ENCODE results near the gene ZDHHC15.
"Not testable (repeated sequence)": the region's sequence is repeated elsewhere in the genome, so short reads cannot be mapped to it uniquely, and the experiment has no call there.

ZDHHC15 gene

GRCh38 chrX:75522565-75523431, at the start of gene ZDHHC15:
ZDHHC15 (minus strand) TSS chrX:75523037; CDS start chrX:75523024, 13 bp downstream.
- DNase-seq, result peak; percentile 86

GRCh38 chrX:75560544-75560943, 37.7 kb upstream of the ZDHHC15 start:
- DNase-seq, result not testable (repeated sequence)

- no peak for DNase-seq
Observed at GRCh38 chrX:75547783-75548182, 24.9 kb upstream of the ZDHHC15 start.

DNA sequence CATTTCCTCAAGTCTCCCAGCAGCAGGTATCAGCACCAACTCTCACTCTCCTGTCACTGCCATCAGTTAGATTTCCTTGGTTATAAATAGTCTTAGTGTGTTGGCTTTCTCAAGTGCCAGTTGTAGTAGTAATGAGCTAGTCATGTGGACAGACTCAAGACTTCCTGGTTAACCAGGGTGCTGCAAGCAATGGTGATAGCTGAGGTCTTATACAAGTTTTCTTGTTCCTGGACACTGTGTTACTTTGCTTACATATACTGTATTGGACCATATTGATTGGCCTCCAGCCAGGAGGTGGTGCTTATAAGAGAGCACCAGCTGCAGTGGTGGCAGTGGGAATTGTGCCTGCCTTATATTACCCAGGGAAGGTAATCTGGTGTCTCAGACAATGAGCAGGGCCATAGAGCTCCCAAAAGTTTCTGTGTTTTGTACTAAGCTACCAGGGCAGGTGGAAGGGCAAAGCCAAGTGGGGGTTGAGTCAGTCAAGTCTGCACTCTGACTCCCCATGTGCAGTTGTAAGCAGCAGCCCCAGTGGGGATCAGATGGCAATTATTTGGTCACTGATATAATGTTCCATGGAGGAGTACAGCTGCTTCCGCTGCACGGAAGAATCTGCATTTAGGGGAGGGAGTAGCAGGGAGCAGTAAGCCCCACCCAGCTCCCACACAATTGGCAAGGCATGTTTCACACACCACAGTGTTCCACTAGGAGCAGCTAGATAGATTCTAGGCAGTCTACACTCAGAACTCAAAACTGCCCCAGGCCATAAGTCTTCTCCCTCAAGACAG, 24.1 kb upstream of the ZDHHC15 start:
- DNase-seq, result no peak

GRCh38 chrX:75544786-75545185, 21.9 kb upstream of the ZDHHC15 start:
- DNase-seq, result no peak

DNA sequence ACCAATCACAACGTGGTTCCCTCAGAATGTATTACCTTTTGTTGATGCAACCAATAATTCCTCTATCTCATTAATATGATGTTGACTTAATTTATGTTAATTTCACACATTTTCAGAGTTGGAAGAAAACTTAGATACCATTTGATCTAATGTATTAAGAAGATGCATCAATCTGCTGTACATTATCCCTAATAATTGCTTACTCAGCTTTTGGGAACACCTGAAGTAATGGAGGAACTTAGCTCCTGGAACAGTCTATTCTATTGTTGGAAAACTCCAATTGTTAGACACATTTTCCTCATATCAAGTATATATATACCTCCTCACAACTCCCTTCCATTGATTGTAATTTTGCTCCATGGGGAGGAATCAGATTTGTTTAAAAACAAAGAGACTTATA, 38.9 kb downstream of the ZDHHC15 start:
- DNase-seq, result no peak

- DNase-seq, result not testable (repeated sequence)
Observed at GRCh38 chrX:75461780-75462179, 61.1 kb downstream of the ZDHHC15 start.

DNA sequence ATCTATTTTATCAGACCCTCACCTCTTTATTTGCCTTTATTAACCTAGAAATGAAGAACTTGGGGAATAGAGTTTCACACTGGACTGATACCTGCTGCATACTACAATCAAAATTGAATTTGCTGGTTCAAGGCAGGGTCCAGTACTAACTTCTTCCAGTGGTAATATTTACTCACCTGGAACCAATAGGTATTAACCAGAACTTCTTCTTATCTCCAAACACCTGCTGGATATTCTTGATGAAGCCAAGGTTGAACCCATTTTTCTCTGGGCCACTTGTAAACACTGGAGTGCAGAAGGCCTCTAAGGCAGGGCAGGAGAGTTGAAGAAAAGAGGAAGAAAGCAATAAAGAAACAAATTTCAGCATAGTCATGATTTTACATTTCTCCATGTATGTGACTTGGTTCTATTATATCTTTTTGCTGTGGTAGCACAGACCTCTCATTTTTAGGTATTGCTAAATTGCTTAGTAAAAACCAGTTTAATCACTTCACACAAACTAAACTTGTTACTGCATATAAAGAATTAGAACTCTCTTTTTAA, 101.1 kb downstream of the ZDHHC15 start:
- no peak for DNase-seq

DNA sequence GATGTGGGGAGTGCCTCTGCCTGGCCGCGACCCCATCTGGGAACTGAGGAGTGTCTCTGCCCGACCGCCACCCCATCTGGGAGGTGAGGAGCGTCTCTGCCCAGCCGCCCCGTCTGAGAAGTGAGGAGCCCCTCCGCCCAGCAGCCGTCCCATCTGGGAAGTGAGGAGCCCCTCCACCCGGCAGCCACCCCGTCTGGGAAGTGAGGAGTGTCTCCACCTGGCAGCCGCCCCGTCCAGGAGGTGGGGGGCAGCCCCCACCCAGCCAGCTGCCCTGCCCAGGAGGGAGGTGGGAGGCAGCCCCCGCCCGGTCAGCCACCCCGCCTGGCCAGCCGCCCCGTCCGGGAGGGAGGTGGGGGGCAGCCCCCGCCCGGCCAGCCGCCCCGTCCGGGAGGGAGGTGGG, 115.7 kb downstream of the ZDHHC15 start:
- DNase-seq, result not testable (repeated sequence)

DNA sequence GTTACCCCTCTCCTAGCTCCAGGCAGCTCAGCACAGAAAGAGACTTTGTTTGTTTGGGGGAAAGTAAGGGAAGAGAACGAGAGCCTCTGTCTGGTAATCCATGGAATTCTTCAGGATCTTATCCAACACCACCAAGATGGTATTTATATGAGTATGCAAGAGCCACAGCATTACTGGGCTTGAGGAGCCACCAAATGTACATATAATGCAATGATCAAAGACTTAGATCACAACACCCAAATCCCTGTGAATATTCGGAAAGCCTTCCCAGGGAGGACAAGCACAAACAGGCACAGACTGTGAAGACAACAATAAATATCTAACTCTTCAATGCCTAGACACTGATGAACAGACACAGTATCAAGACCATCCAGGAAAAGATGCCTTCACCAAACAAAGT, 132.4 kb downstream of the ZDHHC15 start:
- no peak for DNase-seq

DNA sequence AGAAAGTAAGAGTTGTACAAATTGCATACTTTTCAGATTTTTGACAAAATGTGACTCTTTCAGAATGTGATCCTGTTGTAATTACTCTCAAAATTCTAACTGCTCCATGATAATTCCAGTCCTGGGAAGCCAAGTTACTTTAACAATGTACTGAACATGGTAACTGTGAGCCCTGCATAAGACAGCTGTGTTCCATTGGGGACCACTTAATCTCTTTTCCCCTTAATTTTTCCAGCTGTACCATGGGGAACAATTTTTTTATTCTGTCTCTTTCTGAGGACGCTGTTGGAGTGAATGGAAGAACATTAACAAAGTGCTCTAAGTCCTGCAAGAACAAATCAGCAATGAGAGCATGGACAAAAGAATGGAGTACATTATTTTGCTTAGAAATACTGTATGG, 153.1 kb downstream of the ZDHHC15 start:
- DNase-seq, result no peak

GRCh38 chrX:75366861-75367260, 156.0 kb downstream of the ZDHHC15 start:
- DNase-seq, result no peak

DNA sequence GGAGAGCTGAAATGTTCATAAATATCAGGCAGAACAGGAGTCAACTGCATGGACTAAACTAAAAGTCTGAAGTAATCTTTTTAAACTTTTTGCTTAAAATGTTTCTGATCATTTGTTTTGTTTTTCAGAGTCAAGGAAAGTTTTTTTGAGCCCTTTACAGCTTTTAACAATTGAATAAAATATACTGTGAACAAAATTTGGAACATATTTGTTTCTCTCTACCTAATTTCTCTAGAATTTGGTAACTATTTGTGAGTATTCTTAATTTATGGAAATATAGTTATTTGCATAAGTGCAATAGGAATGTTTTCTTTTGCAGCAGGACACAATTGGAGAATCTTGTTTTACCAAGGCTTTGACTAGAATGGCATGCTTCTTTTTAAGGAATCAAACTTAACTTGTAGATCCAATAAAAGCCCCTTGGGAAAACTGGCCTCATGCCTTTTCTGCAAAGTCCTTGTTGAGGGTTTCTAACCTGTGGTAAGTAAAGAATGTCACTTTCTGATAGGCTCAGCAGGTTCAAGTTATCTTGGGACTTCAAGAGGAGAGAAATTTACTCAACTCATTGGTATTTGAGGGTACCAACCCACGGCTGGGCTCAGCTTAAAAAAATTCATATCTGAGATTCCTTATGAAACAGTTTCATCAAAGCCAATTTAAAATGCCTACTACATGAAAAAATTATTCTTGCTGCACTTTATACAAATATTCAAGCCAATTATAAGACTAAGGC, 157.4 kb downstream of the ZDHHC15 start:
- DNase-seq, result no peak

- DNase-seq, result no peak
Observed at GRCh38 chrX:75361788-75362187, 161.0 kb downstream of the ZDHHC15 start.

- DNase-seq, result not testable (repeated sequence)
Observed at GRCh38 chrX:75348601-75349000, 174.2 kb downstream of the ZDHHC15 start.

DNA sequence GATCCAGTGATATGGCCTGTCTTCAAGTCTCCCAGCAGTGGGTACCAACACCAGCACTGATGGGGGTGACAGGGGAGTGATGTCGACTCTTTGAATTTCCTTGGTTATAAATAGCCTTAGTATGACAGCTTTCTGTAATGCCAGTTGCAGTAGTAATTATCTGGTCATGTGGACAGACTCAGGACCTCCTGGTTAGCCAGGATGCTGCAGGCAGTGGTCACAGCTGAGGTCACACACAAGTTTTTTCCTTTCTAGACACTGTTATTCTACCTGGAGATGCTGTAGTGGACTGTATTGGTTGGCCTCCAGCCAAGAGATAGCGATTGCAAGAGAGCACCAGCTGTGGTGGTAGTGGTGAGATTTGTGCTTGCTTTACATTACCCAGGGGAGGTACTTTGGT, 185.3 kb downstream of the ZDHHC15 start:
- DNase-seq, result no peak

DNA sequence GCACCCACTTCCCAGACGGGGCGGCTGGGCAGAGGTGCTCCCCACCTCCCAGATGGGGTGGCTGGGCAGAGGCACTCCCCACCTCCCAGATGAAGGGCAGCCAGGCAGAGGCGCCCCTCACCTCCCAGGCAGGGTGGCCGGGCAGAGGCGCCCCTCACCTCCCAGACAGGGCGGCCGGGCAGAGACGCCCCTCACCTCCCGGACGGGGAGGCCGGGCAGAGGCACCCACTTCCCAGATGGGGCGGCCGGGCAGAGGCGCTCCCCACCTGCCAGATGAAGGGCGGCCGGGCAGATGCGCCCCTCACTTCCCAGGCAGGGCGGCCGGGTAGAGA, 187.7 kb downstream of the ZDHHC15 start:
- DNase-seq, result no peak

DNA sequence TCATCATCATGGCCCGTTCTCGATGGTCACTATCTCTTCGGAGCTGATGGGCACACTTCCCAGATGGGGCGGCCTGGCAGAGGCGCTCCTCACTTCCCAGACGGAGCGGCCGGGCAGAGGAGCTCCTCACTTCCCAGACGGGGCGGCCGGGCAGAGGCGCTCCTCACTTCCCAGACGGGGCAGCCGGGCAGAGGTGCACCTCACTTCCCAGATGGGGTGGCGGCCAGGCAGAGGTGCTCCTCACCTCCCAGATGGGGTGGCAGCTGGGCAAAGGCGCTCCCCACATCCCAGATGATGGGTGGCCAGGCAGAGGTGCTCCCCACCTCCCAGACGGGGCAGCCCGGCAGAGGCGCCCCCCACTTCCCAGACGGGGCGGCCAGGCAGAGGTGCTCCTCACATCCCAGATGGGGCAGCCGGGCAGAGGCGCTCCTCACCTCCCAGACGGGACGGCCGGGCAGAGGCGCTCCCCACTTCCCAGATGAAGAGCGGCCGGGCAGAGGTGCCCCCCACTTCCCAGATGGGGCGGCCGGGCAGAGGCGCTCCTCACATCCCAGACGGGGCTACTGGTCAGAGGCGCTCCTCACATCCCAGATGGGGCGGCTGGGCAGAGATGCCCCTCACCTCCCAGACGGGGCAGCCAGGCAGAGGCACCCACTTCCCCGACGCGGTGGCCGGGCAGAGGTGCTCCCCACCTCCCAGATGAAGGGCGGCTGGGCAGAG, 188.3 kb downstream of the ZDHHC15 start:
- DNase-seq, result not testable (repeated sequence)

DNA sequence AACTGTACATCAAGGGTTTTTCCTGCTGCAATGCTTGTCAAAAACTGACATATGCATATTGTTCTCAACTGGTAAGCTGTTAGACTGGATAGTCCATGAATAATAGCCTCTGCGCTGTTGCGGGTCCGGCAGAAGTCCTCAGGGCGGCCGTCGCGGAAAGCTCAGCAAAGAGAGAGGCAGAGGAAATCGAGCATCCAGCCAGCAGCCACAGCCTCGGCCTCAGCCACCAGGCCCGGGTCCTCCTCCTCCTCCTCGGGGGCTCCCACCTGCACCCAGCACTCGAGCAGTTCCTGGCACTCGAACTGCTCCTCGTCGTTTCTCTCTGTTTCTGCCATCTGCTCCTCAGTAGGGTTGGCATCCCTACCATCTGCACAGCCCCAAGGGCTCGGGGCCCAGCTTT, 195.2 kb downstream of the ZDHHC15 start:
- no peak for DNase-seq

All from eye (tissue), 1 donor.